ENCODE data around the gene SKIC3.

DNA sequence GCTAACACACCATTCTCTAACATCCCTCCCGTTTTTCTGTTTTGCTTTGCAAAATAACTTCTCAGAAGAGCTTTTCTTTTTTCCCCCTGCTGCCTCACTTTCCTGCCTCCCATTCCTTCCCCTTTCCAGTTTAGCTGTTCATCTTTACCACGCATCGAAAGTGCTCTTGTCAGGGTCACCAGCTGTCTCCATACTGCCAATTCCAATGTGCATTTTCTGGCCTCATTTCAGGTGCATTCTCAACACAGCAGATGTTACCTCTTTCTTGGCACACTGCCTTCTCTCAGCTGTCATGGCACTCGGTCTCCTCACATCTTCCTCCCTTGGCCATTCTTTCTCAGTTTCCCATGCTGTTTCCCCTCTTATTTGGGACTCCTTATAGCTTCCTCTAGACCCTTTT, 9.7 kb upstream of the SKIC3 start:
- TF ChIP-seq, protein P1, sequence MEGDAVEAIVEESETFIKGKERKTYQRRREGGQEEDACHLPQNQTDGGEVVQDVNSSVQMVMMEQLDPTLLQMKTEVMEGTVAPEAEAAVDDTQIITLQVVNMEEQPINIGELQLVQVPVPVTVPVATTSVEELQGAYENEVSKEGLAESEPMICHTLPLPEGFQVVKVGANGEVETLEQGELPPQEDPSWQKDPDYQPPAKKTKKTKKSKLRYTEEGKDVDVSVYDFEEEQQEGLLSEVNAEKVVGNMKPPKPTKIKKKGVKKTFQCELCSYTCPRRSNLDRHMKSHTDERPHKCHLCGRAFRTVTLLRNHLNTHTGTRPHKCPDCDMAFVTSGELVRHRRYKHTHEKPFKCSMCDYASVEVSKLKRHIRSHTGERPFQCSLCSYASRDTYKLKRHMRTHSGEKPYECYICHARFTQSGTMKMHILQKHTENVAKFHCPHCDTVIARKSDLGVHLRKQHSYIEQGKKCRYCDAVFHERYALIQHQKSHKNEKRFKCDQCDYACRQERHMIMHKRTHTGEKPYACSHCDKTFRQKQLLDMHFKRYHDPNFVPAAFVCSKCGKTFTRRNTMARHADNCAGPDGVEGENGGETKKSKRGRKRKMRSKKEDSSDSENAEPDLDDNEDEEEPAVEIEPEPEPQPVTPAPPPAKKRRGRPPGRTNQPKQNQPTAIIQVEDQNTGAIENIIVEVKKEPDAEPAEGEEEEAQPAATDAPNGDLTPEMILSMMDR (IDR thresholded peaks at IDR 0.05) = no peak
- TF ChIP-seq POLR2AphosphoS5 (IDR thresholded peaks at IDR 0.05) (no peak), POLR2A (IDR thresholded peaks at IDR 0.05) (no peak)

All from gastroesophageal sphincter (tissue), 3 donors.